Hair follicular keratinocyte (primary cell): Measurements from ENCODE around the gene ATP8B1. TPM values are rescaled to one million over a fixed set of nuclear protein-coding genes. Genes with fewer than 3 reads are reported as not detected.

ENCODE experiments used
- total RNA-seq: library from RNA; depleted of rRNA; stranded (reverse); fragments of >200 nt; gene quantifications from 2 replicates; pipeline ENCODE4 v1.2.3, GENCODE V29; 2015

Gene ATP8B1
- 6.3 and 8.3 TPM in 2 replicates for total RNA-seq

DNA sequence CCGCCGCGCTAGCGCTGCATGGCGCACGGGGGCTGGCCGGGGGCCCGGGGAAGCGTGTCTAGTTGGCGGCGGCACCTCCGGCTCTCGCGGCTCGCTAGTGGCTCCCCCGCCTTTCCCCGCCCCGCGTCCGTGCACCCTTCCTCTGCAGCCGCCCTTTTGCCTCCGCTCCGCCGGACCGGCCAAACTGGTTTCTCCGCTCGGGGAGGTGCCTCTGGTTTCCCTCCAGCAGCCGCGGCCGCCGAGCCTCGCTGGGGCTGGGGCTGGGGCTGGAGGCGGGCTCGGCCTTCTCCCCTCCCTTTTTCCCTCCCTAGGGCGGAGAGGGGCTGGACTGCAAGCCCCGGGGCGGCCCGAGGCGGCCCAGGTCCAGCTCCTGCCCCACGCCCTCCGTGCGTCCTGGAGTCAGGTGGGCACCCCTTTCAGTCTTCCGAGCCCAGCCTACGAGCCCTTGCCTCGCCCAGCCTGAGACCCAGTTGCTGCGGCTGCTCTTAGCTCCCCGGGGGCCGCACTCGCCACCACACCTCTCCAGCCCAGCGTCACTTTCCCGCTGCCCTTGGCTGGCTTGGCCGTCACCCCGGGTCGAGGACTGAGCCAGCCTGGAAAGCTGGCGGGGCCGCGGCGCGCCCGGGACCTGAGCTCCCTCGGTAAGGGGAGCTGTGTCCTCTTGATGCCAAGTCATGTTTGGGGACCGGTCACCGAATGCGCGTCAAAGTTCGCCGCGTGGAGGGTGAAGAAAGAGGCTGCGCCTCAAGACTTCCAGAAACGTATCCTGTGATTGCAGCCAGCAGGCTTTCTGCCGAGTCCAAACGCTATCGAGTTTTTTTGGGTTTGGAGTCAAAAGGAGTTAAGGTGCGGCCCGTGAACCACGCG is at the start of gene ATP8B1:
Gene ATP8B1, minus strand, starts transcription at position 213 of the 867 bp plus-strand sequence. CDS start 71,508 bp downstream, outside the sequence.

Other genes starting within 250 kb of the ATP8B1 start
- gene FECH, start 216.6 kb downstream of the ATP8B1 start, total RNA-seq = 19.4 and 33.6 TPM in 2 replicates
- gene NARS1, start 181.5 kb downstream of the ATP8B1 start, total RNA-seq = 120 and 152 TPM in 2 replicates
- gene NEDD4L, start 240.9 kb upstream of the ATP8B1 start, total RNA-seq = 34.8 and 57.4 TPM in 2 replicates